GM19455 (cell line): ENCODE measurements around the gene ZNF774.
A peak's percentile ranks its signal among the peaks of the same experiment; 100 is the strongest.
"Not testable (repeated sequence)": the region's sequence is repeated elsewhere in the genome, so short reads cannot be mapped to it uniquely, and the experiment has no call there.

Experiments
- ATAC-seq: cut with Tn5 transposase; IDR thresholded peaks from one replicate; pipeline ENCODE4 v1.9.1; 2021; ENCODE audit not compliant: unreplicated experiment

The ZNF774 gene

DNA sequence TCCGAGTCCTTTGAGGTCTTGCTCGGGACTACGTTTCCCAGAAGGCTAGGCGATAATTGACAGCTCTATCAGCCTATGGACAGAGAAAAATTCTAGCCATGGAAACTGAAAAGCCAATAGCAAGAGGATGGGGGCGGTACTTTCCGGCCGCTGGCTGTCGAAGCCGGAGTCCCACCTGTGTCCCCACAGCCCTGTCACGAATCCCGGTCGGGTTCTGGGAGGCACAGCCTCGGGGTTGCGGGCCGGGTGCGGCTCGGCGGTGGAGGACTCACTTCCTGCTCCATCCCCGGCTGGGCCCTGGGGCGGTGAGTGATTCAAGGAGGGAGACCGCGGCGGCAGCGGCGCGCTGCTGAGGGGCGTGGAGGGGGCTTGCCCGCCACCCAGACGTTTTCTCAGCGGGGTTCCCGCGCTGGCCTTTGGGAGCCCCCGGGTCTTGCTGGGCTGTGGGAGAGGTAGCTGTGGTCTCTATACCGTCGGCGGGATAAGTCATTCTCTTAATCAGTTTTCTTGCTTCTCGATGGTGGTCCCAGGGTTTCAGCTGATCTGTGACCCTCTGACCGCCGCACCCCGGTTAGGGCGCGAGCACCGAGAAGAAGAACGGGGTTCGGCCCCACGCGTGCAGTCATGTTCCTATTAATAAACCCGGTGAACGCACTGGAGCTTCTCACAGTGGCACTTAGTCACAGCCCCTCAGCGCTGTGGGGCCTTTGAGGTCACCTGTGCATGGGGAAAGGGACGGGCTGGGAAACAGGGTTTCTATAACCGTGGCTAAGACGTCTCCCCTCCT, at the start of gene ZNF774:
Gene ZNF774 (plus strand): TSS at position 178 of the 787 bp plus-strand sequence. CDS start 2,377 bp downstream, outside the sequence.
- ATAC-seq, result peak; percentile 98

DNA sequence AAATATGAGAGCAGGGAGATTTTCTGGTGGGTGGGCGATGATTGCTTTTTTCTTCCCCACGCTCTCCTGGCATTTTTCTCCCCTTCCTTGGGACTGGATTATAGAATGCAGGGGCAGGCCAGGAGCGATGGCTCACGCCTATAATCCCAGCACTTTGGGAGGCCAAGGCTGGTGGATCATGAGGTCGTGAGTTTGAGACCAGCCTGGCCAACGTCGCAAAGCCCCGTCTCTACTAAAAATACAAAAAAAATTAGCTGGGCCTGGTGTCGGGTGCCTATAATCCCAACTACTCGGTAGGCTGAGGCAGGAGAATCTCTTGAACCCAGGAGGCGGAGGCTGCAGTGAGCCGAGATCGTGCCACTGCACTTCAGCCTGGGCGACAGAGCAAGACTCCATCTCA, 46.7 kb upstream of the ZNF774 start:
- ATAC-seq, result not testable (repeated sequence)

- ATAC-seq, result no peak
These were observed 46.2 kb upstream of the ZNF774 start for GRCh38 chr15:90305932-90306331.

DNA sequence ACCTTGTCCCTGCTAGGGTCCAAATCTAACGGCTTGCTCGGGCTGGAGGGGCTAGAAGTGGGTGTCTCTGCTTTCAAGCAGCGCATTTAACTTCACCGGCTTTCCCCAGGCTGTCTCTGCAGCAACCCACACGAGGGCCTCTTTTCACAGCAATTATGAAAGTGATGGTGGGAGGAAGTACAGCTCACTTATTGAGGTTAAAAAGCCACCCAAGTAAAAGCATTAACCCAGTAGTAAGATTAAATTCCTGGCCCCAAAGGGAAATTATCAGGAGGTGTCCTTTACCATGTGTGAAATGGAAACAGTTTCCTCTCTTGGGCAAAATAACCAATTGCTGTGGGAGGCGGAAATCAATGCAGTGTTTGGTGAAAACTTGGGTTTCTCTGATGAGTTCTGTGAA, 45.5 kb upstream of the ZNF774 start:
- no peak for ATAC-seq

DNA sequence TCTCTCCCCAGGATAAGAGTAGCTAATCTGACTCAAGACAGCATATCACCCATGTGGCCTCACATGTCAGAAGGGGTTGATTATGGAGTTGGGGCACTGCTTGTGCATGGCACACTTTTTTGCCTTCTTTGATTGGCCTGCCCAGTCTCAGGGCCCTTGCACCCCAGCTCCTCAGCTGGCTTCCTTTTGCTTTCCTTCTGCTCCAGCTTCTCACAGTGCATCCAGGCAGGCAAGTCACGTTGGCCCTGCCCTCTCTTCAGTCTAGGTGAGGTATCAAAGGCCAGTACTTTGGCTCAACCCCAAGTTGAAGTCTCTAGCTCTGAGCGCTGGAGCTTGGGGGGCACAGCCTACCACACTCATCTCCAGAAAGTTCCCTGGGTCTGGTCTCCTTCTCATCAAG, 44.4 kb upstream of the ZNF774 start:
- no peak for ATAC-seq

- ATAC-seq, result no peak
These were observed 43.1 kb upstream of the ZNF774 start for GRCh38 chr15:90309020-90309419.

GRCh38 chr15:90315278-90315982, 36.7 kb upstream of the ZNF774 start:
- ATAC-seq, result no peak

- ATAC-seq, result no peak
These were observed 35.9 kb upstream of the ZNF774 start for GRCh38 chr15:90316139-90316538.

DNA sequence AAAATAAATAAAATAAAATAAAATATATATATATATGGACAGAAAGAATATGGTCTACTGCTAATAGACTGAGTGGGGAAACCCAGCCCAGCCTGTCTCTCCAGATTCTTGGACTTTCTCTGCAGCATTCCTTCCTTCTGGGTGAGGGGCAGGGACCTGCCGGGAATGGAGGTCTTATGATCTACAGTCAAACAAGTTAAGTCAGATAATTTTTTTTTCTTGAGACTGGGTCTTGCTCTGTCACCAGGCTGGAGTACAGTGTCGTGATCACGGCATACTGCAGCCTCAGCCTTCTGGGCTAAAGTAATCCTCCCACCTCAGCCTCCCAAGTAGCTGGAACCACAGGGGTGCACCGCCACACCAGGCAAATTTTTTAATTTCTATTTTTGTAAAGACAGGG, 33.5 kb upstream of the ZNF774 start:
- no peak for ATAC-seq

DNA sequence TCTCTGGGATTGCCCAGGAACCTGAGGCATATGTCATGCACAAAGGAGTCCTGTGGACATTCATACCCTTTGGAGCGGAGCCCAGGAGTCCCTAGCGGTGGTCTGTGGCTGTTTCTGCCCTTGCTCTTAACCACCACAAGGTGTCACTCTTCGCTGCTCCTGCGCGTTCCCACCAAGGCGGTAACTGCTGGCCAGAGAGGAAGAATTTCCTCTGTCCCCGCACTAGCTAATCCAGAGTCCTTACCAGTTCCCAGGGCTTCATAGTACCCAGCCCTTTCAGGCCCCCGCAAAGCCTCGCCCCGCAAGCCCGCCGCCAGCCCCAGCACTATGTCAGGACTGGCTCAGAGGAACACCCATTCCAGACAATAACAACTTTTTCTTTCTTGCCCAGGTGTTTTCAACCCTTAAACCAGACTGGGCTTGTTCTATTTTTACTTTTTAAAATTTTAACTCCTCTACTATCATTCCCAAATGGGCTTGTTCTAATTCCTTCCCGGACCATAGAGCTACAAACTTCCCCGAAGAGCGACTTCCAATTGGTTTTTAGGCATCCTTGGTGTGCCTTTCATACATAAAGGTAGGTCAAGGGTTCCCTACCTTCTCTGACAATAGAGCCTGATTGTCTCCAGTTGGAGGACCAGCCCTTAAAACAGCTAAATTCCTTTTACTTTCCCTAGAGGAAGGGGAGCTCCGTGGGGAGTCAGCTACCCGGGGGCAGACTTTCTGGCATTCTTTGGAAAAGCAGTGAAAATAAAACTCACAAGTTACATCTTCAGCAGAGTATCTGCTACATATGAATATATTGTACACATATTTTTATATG, 31.8 kb upstream of the ZNF774 start:
- ATAC-seq, result no peak

DNA sequence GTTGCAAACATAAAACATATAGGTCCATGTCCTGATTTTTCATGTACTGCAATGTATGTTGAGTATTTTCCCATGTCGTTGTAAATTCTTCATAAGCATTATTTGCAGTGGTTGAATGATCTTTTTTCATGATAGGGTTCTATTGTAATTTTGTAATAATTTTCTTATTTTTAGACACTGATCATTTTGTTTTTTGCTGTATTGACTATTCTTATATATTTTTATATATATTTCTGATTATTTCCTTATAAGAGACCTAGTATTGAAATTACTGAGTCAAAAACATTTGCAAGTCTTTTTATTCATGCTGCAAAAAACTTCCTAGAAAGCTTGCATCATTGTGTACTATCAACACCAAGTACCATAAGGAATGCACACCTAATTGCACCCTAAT, 31.2 kb upstream of the ZNF774 start:
- no peak for ATAC-seq

- no peak for ATAC-seq
These were observed 29.5 kb upstream of the ZNF774 start for GRCh38 chr15:90322538-90322937.

GRCh38 chr15:90325726-90326125, 26.4 kb upstream of the ZNF774 start:
- ATAC-seq, result no peak

- no peak for ATAC-seq
These were observed 25.6 kb upstream of the ZNF774 start for GRCh38 chr15:90326441-90326840.

DNA sequence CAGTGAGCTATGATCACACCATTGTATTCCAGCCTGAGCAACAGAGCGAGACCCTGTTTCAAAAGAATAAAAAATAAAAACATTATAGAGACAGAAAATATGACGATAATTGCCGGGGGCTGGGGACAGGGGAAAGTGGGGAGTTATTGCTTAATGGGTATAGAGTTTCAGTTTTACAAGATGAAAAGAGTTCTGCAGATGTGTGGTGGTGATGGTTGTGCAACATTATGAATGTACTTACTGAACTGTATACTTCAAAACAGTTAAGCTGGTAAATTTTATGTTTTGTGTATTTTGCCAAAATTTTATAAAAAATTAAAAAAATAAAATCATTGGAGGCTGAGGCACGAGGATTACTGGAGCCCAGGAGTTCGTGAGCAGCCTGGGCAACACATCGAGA, 24.8 kb upstream of the ZNF774 start:
- ATAC-seq, result no peak

GRCh38 chr15:90334304-90334731, 17.8 kb upstream of the ZNF774 start:
- no peak for ATAC-seq

DNA sequence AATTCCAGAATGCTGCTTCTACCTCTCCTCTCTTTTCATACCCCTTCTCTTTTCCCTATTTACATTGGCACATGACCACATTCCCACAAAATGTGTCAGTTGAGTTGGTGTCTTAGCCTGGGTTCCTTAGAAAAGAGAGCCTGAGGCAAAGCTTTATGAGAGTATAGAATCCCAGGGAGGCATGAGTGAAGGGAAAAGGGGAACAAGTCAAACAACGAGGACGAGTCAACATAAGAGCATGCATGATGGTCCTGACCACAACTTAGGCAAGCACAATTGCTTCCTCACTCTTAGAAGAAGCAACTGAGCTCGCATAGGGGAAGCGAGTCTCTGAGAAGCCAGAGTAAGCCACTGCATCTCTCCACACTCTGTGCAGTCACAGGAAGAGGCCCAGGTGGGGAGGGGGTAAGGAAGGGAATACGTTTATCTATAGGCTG, 15.4 kb upstream of the ZNF774 start:
- ATAC-seq, result no peak

GRCh38 chr15:90337256-90337655, 14.8 kb upstream of the ZNF774 start:
- no peak for ATAC-seq

DNA sequence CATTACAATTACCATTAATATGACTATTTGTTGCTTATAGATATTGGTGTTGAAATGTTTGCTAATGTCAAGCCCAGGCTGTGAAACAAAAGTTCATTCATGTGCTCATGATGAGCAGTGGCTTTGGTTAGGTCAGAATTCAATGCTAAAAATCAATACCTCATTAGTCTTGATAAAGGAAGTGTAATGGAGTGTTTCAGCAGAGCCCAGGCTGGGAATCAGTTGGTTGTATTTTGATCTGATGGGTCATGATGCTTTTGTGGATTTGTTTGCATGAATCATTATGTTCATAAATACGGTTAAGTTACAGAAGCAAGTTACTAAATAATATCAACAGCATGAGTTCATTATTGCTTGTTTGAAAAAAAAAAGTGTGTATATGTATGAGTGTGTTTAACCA, 13.6 kb upstream of the ZNF774 start:
- no peak for ATAC-seq

DNA sequence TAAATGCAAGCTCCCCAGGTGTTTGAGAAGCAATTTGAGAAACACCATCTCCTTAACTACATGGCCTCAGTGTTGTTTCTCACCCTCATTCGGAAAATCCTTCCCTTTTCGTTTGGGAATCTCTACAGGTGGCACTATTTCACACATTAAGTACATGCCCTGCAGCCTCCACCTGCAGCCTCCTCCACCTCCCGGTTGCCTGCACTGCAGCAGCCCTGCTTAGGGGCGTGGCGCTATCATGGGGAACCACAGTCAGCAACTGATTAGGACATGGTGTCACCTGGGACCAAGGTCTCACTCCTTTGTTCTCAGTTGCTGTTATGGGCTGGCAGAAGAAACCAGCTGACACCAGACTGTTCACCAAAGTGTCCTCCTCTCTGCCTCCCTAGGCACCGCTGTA, 11.7 kb upstream of the ZNF774 start:
- ATAC-seq, result no peak

- no peak for ATAC-seq
These were observed 8.7 kb upstream of the ZNF774 start for GRCh38 chr15:90343302-90343790.
